ENCODE data around the gene PHF12.
"Not testable (repeated sequence)": the region's sequence is repeated elsewhere in the genome, so short reads cannot be mapped to it uniquely, and the experiment has no call there.

PHF12 gene

GRCh38 chr17:28928061-28928460 is 23.3 kb downstream of the PHF12 start:
- peak; percentile 39 for DNase-seq

- no peak for DNase-seq
These were observed 24.5 kb downstream of the PHF12 start for GRCh38 chr17:28926786-28927185.

- no peak for DNase-seq
These were observed 25.0 kb downstream of the PHF12 start for GRCh38 chr17:28926366-28926765.

DNA sequence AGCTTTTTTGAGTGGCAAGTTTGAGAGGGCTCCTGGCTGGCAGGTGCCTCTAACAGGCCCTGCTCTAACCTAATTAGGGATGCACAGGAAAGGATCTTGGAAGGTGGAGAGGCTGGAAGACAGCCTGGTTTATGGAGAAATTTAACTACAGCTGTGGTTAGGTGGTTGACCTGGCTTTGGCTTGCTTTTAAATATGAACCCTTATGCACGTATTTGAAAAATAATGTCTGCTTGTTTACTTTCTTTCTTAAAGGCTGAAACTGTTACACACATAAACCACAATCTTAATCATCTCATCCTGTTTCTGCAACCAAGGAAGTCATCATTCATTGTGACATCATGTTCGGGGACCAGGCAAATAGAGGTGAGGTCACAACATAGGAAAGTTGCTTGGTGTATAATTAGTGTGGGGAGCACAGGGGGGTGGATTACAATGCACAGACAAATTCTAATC is 25.4 kb downstream of the PHF12 start:
- DNase-seq, result peak; percentile 89

- no peak for DNase-seq
These were observed 31.1 kb downstream of the PHF12 start for GRCh38 chr17:28920201-28920600.

DNA sequence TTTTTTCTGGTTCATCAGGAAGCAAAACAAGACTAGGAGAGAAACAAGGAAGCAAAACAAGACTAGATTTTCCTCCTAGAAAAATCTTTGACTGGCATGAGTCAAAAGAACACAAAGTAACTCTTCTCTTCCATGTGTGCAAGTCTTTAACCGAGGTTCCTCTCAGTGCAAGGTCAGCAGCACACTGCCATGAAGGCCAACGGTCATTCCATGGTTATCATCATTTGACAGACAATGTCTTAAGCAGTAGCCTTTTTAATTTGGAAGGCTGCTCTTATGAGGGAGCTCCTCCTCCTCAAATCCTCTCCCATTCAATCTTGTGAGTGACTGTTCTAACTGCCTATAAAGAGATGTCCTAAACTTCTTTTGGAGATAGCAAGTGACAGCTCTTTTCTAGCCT is 33.0 kb downstream of the PHF12 start:
- DNase-seq, result no peak

GRCh38 chr17:28917465-28917864 is 33.9 kb downstream of the PHF12 start:
- no peak for DNase-seq

- DNase-seq, result no peak
These were observed 34.3 kb downstream of the PHF12 start for GRCh38 chr17:28917029-28917428.

GRCh38 chr17:28916302-28916934 is 34.9 kb downstream of the PHF12 start:
- DNase-seq, result peak; percentile 67

DNA sequence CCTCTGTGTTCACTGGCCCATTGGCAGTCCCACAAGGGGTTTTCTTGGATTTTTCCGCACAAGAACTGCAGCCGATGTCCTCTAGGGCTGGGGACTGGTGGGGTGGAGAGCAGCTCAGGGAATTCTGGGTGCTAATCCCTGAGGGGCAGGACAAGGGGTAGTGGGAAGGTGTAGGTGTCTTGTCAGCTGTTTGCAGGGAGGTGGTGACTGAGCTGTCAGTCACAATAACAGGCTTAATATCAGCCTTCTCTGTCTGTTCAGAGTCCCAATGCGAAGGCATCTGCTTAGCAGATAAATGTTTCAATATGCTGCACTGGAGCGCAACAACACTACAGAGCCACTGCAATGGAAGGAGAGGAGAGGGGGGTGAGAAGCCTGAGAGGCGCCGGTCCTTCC is 38.4 kb downstream of the PHF12 start:
- DNase-seq, result no peak

GRCh38 chr17:28912281-28912937 is 38.9 kb downstream of the PHF12 start:
- peak; percentile 23 for DNase-seq

GRCh38 chr17:28911411-28912045 is 39.8 kb downstream of the PHF12 start:
- DNase-seq, result no peak

GRCh38 chr17:28910534-28910933 is 40.8 kb downstream of the PHF12 start:
- DNase-seq, result no peak

DNA sequence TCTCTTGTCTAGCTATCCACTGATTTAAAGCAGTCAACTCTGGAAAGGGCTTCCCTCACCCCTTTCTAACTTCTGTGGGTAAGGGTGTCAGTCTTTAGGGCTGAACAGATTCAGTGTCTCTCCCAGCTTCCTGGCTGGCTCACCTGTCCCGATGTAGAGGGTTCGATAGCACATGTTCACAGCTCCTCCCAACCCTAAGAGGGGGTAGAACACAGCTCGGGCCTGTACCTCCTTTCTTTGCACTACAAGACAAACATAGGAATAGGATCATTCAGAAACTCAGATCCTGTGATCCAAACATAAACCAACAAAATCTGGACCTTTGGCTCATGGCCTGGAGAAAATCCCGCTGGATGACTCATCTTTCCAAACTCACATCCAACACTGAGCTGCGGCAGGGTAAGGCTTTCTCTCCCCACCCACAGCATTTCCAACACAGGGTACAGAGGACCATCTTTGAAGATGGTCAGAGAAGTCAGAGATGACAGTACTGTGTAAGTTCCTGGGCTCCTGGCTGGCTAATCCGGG is 42.6 kb downstream of the PHF12 start:
- DNase-seq, result no peak

GRCh38 chr17:28907709-28908475 is 43.4 kb downstream of the PHF12 start:
- DNase-seq, result no peak

DNA sequence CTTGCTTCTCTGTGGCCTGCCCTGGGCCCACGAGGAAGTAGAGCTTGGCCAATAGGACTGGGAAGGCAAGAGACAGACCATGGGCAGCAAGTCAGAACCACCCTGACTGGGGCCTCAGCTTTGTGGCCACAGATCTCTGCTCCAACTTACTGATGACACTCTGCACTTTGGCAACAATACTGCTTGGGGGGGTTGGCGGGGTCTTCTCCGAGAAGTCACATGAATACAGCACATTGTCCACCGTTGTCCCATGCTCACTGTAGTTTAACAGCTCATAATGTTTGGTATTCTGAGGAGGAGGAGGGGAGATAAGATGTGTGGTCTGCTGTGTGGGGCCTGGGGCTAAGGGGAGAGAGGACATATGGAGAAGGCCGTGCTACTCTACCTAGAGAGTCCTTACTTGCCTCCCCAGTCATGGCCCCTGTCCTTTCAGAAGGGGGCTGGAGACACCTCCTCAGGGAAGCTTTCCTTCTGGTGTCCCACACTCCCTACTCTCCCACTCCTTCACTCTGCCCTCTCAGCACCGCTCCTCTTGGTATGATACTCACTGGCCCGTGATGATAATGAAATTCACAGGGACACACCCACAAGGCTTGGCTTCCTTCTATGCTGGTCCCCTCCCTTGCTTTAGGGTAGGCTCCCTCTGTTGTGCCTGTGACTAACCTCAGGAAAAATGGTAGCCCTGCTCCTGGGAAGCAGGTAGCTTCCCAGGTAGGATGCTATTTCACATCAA is 44.4 kb downstream of the PHF12 start:
- DNase-seq, result no peak

- DNase-seq, result no peak
These were observed 45.0 kb downstream of the PHF12 start for GRCh38 chr17:28906276-28906675.

DNA sequence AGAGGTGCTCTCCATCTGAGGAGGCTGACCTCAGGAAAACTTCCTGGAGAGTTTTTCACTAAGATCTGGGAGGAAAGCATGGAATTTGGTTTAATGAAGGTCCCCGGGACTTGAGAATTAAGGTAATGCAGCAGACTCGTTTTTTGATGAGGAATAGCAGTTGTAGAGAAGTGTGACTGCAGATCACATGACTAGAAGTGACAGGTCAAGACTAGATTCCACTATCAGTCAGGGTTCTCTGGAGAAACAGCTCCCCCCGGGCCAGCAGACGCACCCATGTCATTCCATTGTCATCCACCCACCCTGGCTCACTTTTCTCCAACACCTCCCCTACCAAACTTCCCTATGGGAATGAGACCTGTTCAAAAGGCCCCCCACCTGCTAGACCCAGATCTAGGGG is 46.5 kb downstream of the PHF12 start:
- no peak for DNase-seq

DNA sequence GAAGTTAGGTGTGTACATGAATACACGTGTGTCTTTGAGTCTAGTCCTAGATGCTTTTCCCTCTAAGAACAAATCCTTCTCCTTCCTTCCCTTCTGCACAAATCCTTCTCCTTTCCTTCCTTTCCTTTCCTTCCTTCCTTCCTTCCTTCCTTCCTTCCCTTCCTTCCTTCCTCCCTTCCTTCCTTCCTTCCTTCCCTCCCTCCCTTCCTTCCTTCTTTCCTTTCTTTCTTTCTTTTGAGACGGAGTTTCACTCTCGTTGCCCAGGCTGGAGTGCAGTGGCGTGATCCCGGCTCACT is 47.8 kb downstream of the PHF12 start:
- not testable (repeated sequence) for DNase-seq

GRCh38 chr17:28902819-28903545 is 48.3 kb downstream of the PHF12 start, which contains the start of gene DHRS13:
Gene DHRS13 (minus strand): TSS chr17:28903079. CDS start chr17:28902944, 135 bp downstream.
- DNase-seq, result peak; percentile 97

GRCh38 chr17:28901866-28902818 is 49.2 kb downstream of the PHF12 start:
- DNase-seq, result peak; percentile 56

All from CD4-positive, alpha-beta T cell treated with Interleukin-12 subunit alpha and Interleukin-12 subunit beta, for 1 hour (primary cell).